AG04450 (cell line): ENCODE results near the gene NBPF4. TPM values are rescaled to one million over a fixed set of nuclear protein-coding genes. Genes with fewer than 3 reads are reported as not detected.
"Not testable (repeated sequence)": the region's sequence is repeated elsewhere in the genome, so short reads cannot be mapped to it uniquely, and the experiment has no call there.

Experiments used
- CTCF ChIA-PET: fragments of 300-600, 350-600 bp; formaldehyde crosslinking; extraction: SDS; loops from one replicate; lab custom pipeline; 2022; ENCODE audit warnings: antibody characterized with exemption, inconsistent platforms; lab: Charles Lee
- POLR2A ChIA-PET: fragments of 350-600 bp; formaldehyde crosslinking; extraction: SDS; loops from one replicate; lab custom pipeline; 2021; ENCODE audit warnings: antibody characterized with exemption, inconsistent platforms; lab: Yijun Ruan, JAX
- DNase-seq: peaks from one replicate; pipeline ENCODE4 v3.0.0-alpha.2; 2011; ENCODE audit warnings: low read depth, low spot score
- H3K27ac ChIP-seq: one replicate; pipeline ENCODE4 v1.5.1; 2012; ENCODE audit warnings: low read depth, low read length, control low read depth
- H3K27me3 ChIP-seq: one replicate; pipeline ENCODE4 v1.6.0; 2012; ENCODE audit warnings: low read length; ENCODE audit not compliant: control insufficient read depth, insufficient read depth
- H3K4me3 ChIP-seq: 2 replicates; pipeline ENCODE4 v1.5.1; 2011; ENCODE audit warnings: mild to moderate bottlenecking, low read depth, low read length, control low read depth
- H3K9me3 ChIP-seq: 2 replicates; pipeline ENCODE4 v1.5.1; 2012; ENCODE audit warnings: low read length; ENCODE audit not compliant: control insufficient read depth, insufficient read depth
- CTCF ChIP-seq: IDR thresholded peaks from 2 replicates; pipeline ENCODE4 v1.5.1; 2011; ENCODE audit warnings: low read depth, low read length, control low read depth, inconsistent platforms
- polyA plus RNA-seq: library from polyadenylated mRNA; depleted of rRNA; stranded (reverse); fragments of >200 nt; gene quantifications from 2 replicates; pipeline ENCODE4 v1.2.3, GENCODE V29; 2011

NBPF4 gene
- polyA plus RNA-seq, 1 experiment = not detected

DNA sequence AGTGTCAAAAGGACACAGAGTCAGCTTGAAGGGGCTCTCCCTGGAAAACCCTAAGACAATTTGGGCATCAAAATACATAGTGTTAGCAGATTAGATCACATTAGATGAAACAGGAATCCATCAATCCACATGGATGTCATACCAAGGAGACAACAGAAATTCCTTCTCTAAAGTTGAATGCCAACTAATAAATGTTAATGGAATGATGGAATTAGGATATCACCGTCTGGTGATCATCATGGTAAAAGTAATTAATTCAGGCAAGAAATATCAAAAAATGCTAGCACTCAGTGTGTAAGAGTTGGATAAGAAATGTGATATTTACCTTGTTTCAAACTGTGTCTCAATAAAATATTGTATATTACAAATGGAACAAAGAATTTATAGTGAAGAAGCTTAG, 32.9 kb downstream of the NBPF4 start:
- no peak for TF ChIP-seq CTCF
- Histone ChIP-seq H3K4me3 (no peak overlapping the region), H3K27me3 (peaks cover 28% of the 10 kb centered on the region), H3K9me3 (no peaks in the 10 kb centered on the region), H3K27ac (no peak overlapping the region)
- POLR2A ChIA-PET = no interaction called here
- no peak for DNase-seq
- CTCF ChIA-PET = interaction anchor here (1.2 to 2.4 kb wide), 2 partner anchors 11 to 85 kb away, joined by 3 to 10 read pairs; partner anchors contain the start of gene SLC25A24

- no peak overlapping the region for H3K27ac ChIP-seq
- DNase-seq = no peak
- H3K27me3 ChIP-seq = peaks cover 28% of the 10 kb centered on the region
- ChIA-PET POLR2A (interaction anchor here (1.0 kb wide), 1 partner anchor 9 kb away, joined by 3 read pairs; the partner anchor contains the start of gene SLC25A24), CTCF (interaction anchor here (1.2 kb wide), 1 partner anchor 84 kb away, joined by 3 read pairs; no protein-coding TSS in a partner anchor)
- H3K9me3 ChIP-seq = no peaks in the 10 kb centered on the region
- no peak overlapping the region for H3K4me3 ChIP-seq
- no peak for TF ChIP-seq CTCF
Measured at GRCh38 chr1:108209456-108210108, 34.3 kb downstream of the NBPF4 start.

- Histone ChIP-seq H3K27me3 (peaks cover 28% of the 10 kb centered on the region), H3K27ac (no peak overlapping the region), H3K4me3 (no peak overlapping the region), H3K9me3 (no peaks in the 10 kb centered on the region)
- POLR2A ChIA-PET = interaction anchor here (1.0 kb wide), 1 partner anchor 9 kb away, joined by 3 read pairs; the partner anchor contains the start of gene SLC25A24
- CTCF ChIA-PET = no interaction called here
- TF ChIP-seq CTCF = no peak
- DNase-seq = no peak
Measured at GRCh38 chr1:108208724-108209446, 35.0 kb downstream of the NBPF4 start.

GRCh38 chr1:108203582-108203981, 40.3 kb downstream of the NBPF4 start:
- H3K4me3 ChIP-seq, DNase-seq, POLR2A ChIA-PET, CTCF ChIA-PET, H3K27ac ChIP-seq, H3K27me3 ChIP-seq, H3K9me3 ChIP-seq: not testable (repeated sequence)

GRCh38 chr1:108201687-108202086, 42.2 kb downstream of the NBPF4 start:
- no peak for DNase-seq
- H3K27me3 ChIP-seq = no peaks in the 10 kb centered on the region
- no peak overlapping the region for H3K4me3 ChIP-seq
- no peaks in the 10 kb centered on the region; the same call in 1 of the 2 replicates for H3K9me3 ChIP-seq
- H3K27ac ChIP-seq = no peak overlapping the region
- no peak for TF ChIP-seq CTCF
- ChIA-PET CTCF (interaction anchor here (2.3 kb wide), 1 partner anchor 10 kb away, joined by 10 read pairs; no protein-coding TSS in a partner anchor), POLR2A (interaction anchor here (0.6 kb wide), 1 partner anchor 62 kb away, joined by 7 read pairs; no protein-coding TSS in a partner anchor)
